ENCODE results near the gene HOXD4. TPM values are rescaled to one million over a fixed set of nuclear protein-coding genes. Genes with fewer than 3 reads are reported as not detected.

The HOXD4 gene
- total RNA-seq, 1 donor from 2014 or later = 12.4 TPM

- no peak for DNase-seq (ENCODE audit: extremely low read depth, low read depth, low spot score)
Observed at GRCh38 chr2:176170602-176171305, 19.4 kb downstream of the HOXD4 start.

GRCh38 chr2:176171351-176172006, 20.1 kb downstream of the HOXD4 start:
- DNase-seq (ENCODE audit: extremely low read depth, low read depth, low spot score) = no peak

DNA sequence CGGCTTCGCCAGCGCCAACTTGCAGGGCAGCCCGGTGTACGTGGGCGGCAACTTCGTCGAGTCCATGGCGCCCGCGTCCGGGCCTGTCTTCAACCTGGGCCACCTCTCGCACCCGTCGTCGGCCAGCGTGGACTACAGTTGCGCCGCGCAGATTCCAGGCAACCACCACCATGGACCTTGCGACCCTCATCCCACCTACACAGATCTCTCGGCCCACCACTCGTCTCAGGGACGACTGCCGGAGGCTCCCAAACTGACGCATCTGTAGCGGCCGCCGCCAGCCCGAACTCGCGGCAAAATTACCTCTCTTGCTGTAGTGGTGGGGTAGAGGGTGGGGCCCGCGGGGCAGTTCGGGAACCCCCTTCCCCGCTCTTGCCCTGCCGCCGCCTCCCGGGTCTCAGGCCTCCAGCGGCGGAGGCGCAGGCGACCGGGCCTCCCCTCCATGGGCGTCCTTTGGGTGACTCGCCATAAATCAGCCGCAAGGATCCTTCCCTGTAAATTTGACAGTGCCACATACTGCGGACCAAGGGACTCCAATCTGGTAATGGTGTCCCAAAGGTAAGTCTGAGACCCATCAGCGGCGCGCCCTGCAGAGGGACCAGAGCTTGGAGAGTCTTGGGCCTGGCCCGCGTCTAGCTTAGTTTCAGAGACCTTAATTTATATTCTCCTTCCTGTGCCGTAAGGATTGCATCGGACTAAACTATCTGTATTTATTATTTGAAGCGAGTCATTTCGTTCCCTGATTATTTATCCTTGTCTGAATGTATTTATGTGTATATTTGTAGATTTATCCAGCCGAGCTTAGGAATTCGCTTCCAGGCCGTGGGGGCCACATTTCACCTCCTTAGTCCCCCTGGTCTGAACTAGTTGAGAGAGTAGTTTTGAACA, 20.9 kb downstream of the HOXD4 start:
- no peak for DNase-seq (ENCODE audit: extremely low read depth, low read depth, low spot score)

DNA sequence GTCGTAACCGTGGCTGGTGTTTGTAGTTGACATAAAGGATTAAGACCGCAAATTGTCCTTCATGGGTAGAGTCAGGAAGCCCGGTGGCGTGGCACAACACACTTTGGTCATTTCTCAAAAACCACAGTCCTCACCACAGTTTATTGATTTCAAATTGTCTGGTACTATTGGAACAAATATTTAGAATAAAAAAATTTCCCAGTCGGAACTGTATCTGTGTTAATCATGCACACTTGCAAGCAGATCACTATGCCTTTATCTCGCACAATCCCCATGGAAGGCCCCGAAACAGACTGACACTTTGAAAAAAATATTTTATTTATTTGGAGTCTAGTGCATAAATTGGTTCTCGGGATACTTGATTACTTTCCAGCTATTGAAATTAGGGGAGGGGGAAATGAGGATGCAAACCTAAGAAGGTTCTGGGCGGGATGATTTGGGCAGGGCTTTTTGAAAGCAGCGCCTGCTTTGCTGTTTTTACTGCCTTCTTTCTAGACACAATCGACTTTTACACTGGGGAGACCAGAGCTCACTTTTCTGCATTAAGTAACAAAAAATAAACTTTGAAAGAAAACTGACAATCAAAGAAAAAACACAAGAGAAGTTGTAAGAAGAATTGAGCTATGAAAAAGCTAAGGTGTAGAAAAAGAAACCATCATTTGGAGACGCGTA, 21.7 kb downstream of the HOXD4 start:
- no peak for DNase-seq (ENCODE audit: extremely low read depth, low read depth, low spot score)

- DNase-seq (ENCODE audit: extremely low read depth, low read depth, low spot score) = no peak
Observed at GRCh38 chr2:176173567-176174381, 22.4 kb downstream of the HOXD4 start.

- DNase-seq (ENCODE audit: extremely low read depth, low read depth, low spot score) = no peak
Observed at GRCh38 chr2:176174382-176174823, 23.1 kb downstream of the HOXD4 start.

- DNase-seq (ENCODE audit: extremely low read depth, low read depth, low spot score) = no peak
Observed at GRCh38 chr2:176174824-176175708, 23.7 kb downstream of the HOXD4 start.

DNA sequence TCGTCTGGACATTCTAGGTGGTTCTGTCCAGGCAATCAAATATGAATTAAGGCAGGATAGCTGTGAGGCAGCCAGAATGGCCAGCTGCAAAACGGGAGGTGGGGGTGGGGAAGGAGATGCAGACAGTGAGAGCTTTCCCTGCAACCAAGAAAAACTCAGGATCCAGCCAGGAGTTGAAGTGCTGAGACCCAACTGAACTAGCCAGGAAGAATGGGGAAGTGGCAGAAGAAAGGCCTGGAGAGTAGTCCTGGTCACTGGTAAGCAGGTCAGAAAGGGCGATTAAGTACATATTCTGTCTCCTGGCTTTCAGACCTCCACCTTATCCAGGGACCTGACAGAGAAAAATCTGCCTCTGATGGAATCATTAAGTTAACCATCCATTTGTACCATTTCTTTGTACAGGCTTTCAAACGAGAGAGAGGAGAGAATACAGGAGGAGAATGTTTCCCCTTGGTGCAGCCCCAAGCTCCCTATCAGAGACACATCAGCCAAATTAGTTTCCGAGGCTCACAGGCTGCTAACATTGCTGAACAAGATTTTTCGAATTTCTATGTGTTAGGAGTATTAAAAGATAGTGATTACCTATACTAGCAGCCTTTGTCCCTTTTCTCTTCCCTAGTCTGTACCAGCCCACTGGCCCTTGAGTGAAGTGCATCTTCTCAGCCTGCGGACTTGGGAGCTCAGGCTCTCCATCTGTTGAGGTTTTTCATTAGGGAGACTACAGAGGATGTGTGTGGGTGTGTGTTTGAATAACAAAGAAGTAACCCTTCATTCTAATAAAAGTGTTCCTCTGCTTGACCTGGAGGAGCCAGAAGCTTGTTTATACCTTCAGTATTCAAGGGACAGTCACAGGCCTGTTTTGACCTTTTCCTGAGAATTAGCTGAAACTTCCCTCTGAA, 24.6 kb downstream of the HOXD4 start:
- no peak for DNase-seq (ENCODE audit: extremely low read depth, low read depth, low spot score)

- DNase-seq (ENCODE audit: extremely low read depth, low read depth, low spot score) = no peak
Observed at GRCh38 chr2:176177580-176178037, 26.3 kb downstream of the HOXD4 start.

GRCh38 chr2:176178038-176178756, 26.8 kb downstream of the HOXD4 start:
- DNase-seq (ENCODE audit: extremely low read depth, low read depth, low spot score) = no peak

DNA sequence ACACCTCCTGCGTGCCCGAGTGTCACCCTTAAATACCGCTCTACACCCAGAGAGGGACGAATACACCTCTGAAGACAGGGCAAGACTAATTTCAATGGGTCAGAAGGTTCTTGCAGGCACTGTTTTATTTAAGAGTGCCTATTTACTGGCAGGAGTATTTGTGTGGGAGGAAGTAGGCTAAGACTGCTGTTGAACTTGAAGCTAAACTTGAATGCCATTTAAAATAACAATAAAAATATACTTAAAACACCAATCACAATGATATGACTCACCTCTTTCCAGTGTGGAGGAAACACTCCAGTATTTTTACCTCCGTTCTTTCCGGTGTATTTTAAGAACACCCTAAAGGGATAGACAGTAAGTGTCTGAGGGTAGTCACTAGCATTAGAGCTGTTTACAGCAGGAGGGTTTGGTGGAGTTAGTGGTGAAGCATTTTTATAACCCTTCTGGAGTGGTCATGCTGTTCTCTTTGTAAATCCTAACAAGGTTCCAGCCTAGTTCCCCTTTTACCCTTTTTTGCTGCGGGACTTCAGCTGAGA, 27.5 kb downstream of the HOXD4 start:
- no peak for DNase-seq (ENCODE audit: extremely low read depth, low read depth, low spot score)

DNA sequence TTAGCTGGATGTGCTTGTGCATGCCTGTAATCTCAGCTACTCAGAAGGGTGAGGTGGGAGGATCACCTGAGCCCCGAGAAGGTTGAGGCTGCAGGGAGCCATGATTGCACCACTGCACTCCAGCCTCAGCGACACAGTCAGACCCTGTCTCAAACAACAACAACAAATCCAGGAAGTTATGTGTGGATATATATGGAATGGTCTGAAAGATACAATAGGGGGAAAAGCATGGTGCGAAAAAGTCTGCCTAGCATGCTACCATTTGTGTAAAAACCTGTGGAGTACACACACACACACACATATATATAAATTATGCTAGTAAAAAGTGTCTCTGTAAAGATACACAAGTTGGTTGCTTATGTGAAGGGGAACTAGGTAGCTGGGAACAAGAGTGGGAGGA, 30.2 kb downstream of the HOXD4 start:
- DNase-seq (ENCODE audit: extremely low read depth, low read depth, low spot score) = no peak

DNA sequence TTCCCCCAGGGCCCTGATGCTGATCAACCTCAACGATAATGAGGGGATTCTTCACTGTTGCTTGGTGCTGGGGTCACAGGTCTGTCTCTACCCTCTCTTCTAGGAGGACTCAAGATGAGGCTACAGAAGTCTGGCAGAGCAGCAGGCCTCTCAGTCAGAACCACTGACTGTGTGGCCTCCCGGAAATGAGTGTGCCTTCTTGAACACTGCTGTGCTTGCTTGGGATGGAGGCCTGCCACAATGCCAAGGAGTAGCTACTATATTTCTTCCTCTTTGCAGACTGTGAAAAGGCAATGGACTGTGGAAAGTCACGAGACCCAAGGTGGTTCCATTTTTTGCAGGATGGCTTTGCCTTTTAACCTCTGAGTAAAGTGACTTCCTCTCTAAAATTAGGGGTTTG, 31.3 kb downstream of the HOXD4 start:
- no peak for DNase-seq (ENCODE audit: extremely low read depth, low read depth, low spot score)

GRCh38 chr2:176184749-176185148, 33.4 kb downstream of the HOXD4 start:
- DNase-seq (ENCODE audit: extremely low read depth, low read depth, low spot score) = no peak

DNA sequence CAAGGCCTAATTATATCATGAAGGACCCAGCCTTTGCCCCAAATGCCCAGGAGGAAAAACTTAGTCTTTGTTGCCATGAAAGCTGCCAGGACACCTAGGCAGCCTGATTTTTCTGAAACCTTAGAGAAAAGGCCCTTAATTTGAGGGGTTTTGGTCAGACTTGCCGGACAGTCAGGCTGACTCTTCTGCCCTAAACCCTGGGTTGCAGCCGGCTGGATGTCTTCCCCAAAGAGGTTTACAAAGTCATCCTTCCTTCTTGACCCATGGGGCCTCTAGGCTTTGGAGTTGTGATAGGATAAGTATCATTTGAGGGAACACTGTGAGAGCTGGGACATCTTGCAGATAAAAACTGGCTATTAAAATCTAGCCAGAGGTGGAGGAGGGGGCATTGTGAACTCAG, 34.7 kb downstream of the HOXD4 start:
- DNase-seq (ENCODE audit: extremely low read depth, low read depth, low spot score) = no peak

GRCh38 chr2:176187200-176187898, 36.0 kb downstream of the HOXD4 start:
- DNase-seq (ENCODE audit: extremely low read depth, low read depth, low spot score) = no peak

Data from glomerular endothelial cell (primary cell).